GM21423 (cell line): ENCODE results near the gene ULBP2.
"Not testable (repeated sequence)": the region's sequence is repeated elsewhere in the genome, so short reads cannot be mapped to it uniquely, and the experiment has no call there.

Source experiments
- ATAC-seq: cut with Tn5 transposase; IDR thresholded peaks from one replicate; pipeline ENCODE4 v1.9.1; 2021; ENCODE audit warnings: mild to moderate bottlenecking, moderate library complexity; ENCODE audit not compliant: unreplicated experiment

ULBP2 gene

DNA sequence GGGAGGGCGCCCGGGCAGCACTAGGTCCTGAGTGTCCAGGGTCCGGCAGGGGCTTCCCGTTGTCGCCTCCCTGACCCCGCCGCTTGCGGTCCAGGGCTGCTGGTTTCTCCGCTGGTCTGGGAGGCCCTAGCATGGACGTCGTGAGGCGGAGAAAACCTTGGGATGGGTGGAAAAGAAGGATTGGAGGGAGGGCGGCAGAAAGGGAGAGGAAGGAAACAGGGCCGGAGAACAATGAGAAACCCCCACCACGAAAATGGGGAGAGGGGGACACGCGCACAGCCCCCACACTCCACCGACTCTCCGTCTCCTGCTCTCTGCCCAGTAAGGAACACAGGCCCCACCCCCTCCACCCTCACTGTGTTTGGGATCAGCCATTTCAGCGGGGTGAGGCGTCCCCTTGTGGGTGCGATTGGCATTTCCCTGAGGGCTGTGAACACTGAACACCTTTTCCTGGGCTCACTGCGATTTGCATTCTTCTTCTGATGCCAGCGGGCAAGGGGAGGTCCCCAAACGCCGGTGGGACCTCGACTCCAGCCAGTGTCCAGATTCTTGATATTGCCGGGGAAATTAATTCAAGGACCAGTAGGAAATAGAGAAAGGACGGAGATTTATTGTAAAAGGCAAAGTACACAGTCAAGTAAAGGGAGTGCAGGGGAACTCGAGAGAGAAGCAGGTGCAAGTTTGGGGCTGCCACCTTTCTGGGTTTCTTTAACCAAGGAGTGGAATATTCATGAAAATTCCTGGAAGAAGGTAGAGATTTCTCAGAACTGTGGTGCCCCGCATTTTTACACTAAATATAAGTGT is 15.6 kb upstream of the ULBP2 start:
- no peak for ATAC-seq

GRCh38 chr6:149927025-149927424 is 14.8 kb upstream of the ULBP2 start:
- ATAC-seq: not testable (repeated sequence)

GRCh38 chr6:149929422-149929821 is 12.4 kb upstream of the ULBP2 start:
- ATAC-seq: no peak

DNA sequence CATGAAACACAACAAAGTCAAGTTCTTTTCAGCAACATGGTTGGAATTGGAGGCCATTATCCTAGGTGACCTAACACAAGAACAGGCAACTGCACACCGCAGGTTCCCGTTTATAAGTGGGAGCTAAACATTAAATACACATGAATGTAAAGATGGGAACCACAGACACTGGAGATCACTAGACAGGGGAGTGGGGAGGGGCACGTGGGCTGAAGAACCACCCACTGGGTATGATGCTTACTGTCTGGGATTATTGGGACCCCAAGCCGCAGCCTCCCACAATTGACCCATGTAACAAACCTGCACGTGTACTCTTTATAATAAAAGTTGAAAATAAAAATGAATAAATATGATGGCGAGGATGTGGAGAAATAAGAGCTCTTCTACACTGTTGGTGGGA is 10.3 kb upstream of the ULBP2 start:
- no peak for ATAC-seq

DNA sequence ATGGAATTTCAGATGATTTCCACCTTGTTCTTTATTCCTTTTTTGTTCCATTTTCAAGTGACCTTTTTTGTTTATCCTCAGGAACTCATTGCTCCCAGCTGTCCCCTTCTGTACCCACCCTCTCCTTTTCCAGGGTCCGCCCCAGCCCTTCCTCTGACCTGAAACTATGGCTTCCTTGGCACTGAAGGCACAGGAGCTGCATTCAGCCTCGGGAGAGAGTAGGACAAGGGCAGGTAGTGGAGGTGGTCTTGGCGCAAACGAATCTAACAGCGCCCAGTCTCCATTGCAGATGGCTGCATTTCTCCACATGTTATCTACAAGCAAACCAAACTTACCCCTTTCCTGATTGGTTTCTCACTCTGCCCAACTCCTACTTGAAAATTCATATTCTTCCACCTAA is 8.8 kb upstream of the ULBP2 start:
- no peak for ATAC-seq

DNA sequence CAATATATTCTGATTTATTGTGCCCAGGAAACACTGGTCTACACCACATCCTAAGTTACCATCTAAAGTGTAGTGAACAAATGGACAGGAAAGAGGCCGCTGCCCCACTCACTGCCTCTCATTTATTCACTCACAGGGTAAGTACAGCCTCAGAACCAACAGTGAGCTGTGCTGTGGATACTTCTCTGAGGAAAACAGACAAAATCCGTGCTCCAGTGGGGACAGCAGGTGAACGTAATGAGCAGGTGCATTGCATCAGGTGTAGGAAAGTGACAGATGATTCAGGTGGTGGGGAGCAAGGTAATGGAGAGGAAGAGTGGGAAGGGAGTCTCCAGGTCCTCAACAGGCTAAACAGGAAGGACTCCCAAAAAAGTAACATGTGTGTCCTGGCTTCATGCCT is 8.4 kb upstream of the ULBP2 start:
- ATAC-seq: no peak

GRCh38 chr6:149934249-149935156 is 7.3 kb upstream of the ULBP2 start:
- no peak for ATAC-seq

DNA sequence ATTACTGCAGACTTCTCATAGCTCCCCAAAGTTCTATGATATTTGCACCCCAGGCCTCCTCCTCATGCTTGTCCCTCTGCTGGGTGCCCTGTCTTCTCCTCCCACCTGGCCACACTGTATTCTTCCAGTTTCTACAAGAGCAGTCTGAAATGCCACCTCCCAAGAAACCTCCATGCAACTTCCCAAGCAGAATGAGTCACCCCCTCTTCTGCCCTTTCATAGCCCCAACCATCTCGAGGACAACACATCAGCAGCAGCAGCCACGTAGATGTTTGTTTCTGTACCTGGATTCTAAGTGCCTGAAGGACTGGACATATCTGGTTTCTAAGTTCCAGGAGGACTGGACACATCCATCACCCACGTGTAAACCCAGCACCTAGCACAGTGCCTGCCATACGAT is 6.6 kb upstream of the ULBP2 start:
- no peak for ATAC-seq

DNA sequence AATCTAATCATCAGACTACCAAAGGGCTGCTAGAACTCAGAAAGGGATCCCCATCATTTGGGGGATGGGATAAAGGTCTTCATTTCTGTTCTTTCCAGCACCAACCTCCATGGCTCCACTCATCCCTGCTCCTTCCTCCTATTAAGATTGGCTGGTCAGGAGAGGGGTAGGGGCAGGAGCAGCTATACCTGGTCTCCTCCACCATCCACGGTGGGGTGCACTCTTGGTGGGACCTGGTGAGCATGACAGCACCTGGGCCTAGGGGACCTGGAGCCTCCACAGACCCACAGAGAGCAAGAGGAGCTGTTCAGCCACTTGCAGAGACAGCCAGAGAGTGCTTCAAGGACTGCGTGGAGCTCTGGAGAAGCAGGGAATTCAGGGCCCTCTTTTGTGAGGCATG is 6.1 kb upstream of the ULBP2 start:
- ATAC-seq: no peak

- no peak for ATAC-seq
Measured at GRCh38 chr6:149936743-149937142, 5.1 kb upstream of the ULBP2 start.

DNA sequence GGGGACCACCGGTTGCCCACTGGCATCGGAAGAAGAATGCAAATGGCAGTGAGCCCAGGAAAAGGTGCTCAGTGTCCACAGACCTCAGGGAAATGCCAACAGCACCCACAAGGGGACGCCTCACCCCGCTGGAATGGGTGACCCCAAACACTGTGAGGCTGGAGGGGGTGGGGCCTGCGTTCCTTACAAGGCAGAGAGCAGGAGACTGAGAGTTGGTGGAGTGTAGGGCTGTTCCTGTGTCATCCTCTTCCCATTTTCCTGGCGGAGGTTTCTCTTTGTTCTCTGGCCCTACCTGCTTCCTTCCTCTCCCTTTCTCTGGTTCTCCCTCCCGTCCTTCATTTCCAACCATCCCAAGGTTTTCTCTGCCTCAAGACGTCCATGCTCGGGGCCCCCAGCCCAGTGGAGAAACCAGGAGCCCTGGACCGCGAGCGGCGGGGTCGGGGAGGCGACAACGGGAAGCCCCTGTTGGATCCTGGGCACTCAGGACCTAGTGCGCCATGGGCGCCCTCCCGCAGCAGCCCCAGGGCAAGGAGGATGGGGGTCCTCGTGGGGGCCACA is 3.7 kb upstream of the ULBP2 start:
- not testable (repeated sequence) for ATAC-seq

GRCh38 chr6:149938571-149939355 is 3.1 kb upstream of the ULBP2 start:
- peak; percentile 80 for ATAC-seq

DNA sequence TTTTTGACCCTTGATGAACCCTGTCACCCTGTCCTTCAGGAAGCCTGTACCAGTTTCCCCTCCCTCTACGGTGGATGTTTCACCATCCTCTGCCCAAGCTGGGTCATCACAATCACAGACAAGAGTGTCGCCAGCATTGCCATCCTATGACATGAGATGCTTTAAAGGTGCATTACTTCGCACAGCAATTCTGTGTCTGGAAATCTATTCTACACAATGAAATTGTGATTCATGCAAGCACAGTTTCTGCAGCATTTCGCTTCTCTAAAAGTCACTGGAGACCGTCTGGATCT is 2.5 kb upstream of the ULBP2 start:
- ATAC-seq: no peak

- no peak for ATAC-seq
Measured at GRCh38 chr6:149939909-149940671, 1.7 kb upstream of the ULBP2 start.

- no peak for ATAC-seq
Measured at GRCh38 chr6:149940672-149940982, 1.2 kb upstream of the ULBP2 start.

DNA sequence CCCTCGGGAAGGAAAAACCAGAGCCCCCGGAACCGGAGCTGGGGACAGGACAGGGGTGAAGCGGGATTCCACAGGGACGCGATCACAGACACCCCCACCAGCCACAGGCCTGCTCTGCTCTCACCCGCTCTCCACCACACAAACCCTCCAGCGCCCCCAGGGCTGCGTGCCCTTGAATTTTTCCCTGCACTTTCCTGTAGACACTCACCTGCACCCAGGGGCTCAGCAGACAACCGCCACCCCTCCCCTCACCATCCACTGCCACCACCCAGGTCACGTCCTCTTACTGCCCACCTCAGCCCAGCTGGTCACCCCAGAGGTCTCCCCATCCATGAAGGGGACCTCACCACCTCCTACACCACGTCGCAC is 631 bp downstream of the ULBP2 start:
- no peak for ATAC-seq

DNA sequence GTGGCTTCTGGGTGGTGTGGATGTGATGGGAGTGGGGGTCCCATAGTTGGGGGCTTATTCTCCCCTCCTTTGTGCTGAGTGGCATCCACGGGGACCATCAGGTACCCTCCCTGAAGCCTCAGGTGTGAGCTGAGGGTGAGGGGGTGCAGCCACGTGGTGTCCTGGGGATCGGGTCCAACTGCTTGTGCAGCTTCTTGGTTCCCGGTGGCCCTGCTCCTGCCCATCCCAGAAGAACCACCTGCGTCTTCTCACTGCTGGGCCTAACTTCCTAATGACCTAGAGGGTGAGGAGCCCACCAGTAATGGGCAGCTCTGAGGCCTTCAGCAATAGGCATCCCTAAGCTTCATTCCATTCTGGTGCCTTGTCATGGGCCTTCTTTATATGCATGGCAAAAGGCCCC is 1.5 kb downstream of the ULBP2 start:
- not testable (repeated sequence) for ATAC-seq

DNA sequence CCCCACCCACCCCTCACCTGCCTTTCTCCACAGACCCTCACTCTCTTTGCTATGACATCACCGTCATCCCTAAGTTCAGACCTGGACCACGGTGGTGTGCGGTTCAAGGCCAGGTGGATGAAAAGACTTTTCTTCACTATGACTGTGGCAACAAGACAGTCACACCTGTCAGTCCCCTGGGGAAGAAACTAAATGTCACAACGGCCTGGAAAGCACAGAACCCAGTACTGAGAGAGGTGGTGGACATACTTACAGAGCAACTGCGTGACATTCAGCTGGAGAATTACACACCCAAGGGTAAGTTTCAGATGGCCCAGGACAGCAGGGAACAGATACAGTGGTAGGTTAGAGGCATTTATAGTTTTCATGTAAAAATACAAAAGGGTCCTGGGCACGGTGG is 3.5 kb downstream of the ULBP2 start:
- ATAC-seq: not testable (repeated sequence)

- ATAC-seq: not testable (repeated sequence)
Measured at GRCh38 chr6:149946631-149947030, 4.8 kb downstream of the ULBP2 start.

GRCh38 chr6:149947533-149947932 is 5.7 kb downstream of the ULBP2 start:
- ATAC-seq: not testable (repeated sequence)

DNA sequence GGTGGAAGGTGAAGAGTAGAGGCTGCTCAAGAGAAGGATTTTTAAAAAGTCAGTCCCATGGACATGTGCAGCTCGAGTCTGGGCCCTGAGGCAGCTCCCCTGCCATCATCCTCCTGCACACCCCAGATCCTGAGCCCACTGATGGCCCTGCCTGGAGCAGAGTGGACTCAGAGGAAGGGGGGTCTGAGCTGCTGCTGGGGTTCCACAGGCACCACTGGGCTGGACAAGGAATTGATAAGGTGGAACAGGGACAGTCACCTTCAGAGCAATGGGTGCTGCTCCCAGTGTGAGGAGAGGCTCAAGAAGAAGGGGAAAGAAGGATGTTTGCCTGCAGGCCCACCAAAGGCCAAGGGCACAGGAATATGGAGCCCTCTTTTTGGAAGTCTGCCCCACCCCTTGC is 6.2 kb downstream of the ULBP2 start:
- no peak for ATAC-seq
